PFSK-1 (cell line): ENCODE data around the gene MTX1.
A peak's percentile ranks its signal among the peaks of the same experiment; 100 is the strongest.

ENCODE experiments used
- FOXP2 ChIP-seq: optimal IDR thresholded peaks from 2 replicates; pipeline ENCODE3; 2011; ENCODE audit warnings: borderline replicate concordance, control low read depth, inconsistent platforms; ENCODE audit not compliant: insufficient read depth; ENCODE audit errors: extremely low read length, extremely low read depth
- POLR2AphosphoS5 ChIP-seq: IDR thresholded peaks from 2 replicates; pipeline ENCODE4 v1.6.1; 2012; ENCODE audit warnings: low read depth, mild to moderate bottlenecking, control low read depth, low read length, moderate library complexity
- SIN3A ChIP-seq: IDR thresholded peaks from 2 replicates; pipeline ENCODE4 v1.6.1; 2012; ENCODE audit warnings: mild to moderate bottlenecking, low read length, moderate library complexity, borderline replicate concordance; ENCODE audit not compliant: insufficient read depth
- TAF1 ChIP-seq: IDR thresholded peaks from 2 replicates; pipeline ENCODE4 v1.6.1; 2012; ENCODE audit warnings: low read length, control low read depth, borderline replicate concordance; ENCODE audit not compliant: insufficient read depth
- TF ChIP-seq, protein P1 (sequence below), 2 experiments: IDR thresholded peaks; 2 replicates each; pipeline versions ENCODE4 v1.6.1 to v1.8.0; 2011 to 2012; ENCODE audit warnings: low read depth in 2 of 2, low read length in 2 of 2, control low read depth in 1 of 2, inconsistent platforms in 1 of 2, mild to moderate bottlenecking in 1 of 2, moderate library complexity in 1 of 2; ENCODE audit not compliant: insufficient read depth in 1 of 2

The MTX1 gene

DNA sequence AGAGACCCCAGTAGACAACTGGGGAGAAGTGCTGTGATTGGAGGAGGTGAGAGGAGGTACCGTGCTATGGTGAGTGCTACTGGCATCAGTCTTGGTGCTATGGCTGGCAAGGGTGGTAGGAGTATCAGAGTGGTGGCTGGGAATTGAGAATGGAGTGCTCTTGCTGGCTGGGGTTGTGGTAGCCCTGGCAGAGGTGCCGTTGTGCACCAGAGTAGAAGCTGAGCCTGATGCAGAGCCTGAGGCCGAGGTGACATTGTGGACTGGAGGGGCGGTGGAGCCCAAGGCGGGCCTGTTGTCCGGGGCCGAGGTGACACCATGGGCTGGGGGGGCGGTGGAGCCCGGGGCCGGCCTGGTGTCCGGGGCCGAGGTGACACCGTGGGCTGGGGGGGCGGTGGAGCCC lies 20.2 kb upstream of the MTX1 start:
- TF ChIP-seq, protein P1, sequence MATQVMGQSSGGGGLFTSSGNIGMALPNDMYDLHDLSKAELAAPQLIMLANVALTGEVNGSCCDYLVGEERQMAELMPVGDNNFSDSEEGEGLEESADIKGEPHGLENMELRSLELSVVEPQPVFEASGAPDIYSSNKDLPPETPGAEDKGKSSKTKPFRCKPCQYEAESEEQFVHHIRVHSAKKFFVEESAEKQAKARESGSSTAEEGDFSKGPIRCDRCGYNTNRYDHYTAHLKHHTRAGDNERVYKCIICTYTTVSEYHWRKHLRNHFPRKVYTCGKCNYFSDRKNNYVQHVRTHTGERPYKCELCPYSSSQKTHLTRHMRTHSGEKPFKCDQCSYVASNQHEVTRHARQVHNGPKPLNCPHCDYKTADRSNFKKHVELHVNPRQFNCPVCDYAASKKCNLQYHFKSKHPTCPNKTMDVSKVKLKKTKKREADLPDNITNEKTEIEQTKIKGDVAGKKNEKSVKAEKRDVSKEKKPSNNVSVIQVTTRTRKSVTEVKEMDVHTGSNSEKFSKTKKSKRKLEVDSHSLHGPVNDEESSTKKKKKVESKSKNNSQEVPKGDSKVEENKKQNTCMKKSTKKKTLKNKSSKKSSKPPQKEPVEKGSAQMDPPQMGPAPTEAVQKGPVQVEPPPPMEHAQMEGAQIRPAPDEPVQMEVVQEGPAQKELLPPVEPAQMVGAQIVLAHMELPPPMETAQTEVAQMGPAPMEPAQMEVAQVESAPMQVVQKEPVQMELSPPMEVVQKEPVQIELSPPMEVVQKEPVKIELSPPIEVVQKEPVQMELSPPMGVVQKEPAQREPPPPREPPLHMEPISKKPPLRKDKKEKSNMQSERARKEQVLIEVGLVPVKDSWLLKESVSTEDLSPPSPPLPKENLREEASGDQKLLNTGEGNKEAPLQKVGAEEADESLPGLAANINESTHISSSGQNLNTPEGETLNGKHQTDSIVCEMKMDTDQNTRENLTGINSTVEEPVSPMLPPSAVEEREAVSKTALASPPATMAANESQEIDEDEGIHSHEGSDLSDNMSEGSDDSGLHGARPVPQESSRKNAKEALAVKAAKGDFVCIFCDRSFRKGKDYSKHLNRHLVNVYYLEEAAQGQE (IDR thresholded peaks at IDR 0.05; ENCODE audit: insufficient read depth in 1 of 2, low read depth in 2 of 2, low read length in 2 of 2) = no peak
- TF ChIP-seq SIN3A = no peak
- no peak for TF ChIP-seq POLR2AphosphoS5
- TF ChIP-seq FOXP2 = no peak
- no peak for TF ChIP-seq TAF1

DNA sequence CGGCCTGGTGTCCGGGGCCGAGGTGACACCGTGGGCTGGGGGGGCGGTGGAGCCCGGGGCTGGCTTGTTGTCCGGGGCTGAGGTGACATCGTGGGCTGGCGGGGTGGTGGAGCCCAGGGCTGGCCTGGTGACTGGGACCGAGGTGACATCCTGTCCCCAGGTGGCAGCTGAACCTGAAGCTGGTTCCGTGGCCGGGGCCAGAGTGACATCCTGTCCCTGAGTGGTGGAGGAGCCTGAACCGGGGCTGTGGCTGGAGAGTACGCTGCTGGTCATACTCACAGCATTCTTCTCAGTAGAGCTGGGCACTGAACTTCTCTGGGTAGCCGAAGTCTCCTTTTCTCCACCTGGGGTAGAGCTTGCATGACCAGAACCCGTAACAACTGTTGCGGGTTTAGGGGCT lies 16.6 kb upstream of the MTX1 start:
- no peak for TF ChIP-seq FOXP2
- no peak for TF ChIP-seq SIN3A
- no peak for TF ChIP-seq POLR2AphosphoS5
- TF ChIP-seq, protein P1 (IDR thresholded peaks at IDR 0.05; ENCODE audit: insufficient read depth in 1 of 2, low read depth in 2 of 2, low read length in 2 of 2) = no peak
- no peak for TF ChIP-seq TAF1

DNA sequence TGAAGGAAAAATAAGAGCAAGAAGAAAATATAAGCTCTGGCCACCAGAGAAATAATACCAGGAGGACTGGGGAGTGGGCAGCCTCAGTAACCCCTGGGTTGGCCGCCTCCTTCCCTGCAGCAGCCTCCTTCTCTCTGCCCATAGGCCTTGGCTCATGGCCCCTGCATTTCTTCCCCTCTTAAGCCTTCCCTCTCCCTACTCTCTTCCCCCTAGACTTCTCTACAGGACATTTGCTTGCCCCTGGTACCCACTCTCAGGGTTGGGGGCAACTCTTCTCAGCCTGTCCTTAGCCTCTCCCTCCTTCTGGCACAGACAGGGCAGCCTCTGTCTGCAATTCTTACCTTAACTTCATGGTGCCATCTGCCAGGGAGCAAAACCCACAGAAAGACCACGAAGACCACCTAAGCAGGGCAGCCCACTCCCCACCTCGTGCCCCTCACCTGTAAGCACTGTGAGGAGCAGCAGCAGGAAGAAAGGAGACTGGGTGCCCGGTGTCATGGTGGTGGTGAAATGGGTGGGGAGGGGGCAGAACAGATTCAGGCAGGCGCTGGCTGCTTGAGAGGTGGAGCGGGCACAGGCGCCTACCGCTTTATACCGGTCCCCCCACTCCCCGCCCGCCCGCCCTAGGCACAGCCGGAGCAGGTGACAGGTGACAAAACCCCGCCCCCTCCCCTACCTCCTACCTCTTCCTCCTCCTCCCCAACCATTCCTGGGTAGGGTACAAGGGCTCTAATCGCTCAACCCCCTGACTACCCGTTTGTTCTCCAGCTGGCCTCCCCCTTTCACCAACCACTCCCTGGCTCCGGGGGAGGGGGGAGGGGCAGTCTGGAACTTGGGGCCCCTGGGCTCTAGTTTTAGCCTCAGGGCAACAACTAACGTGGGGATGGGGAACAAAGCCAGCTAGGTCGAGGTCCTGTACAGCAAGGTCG lies 15.9 kb upstream of the MTX1 start:
- TF ChIP-seq, protein P1 (IDR thresholded peaks at IDR 0.05; ENCODE audit: insufficient read depth in 1 of 2, low read depth in 2 of 2, low read length in 2 of 2) = no peak
- no peak for TF ChIP-seq TAF1
- no peak for TF ChIP-seq FOXP2
- no peak for TF ChIP-seq SIN3A
- no peak for TF ChIP-seq POLR2AphosphoS5

DNA sequence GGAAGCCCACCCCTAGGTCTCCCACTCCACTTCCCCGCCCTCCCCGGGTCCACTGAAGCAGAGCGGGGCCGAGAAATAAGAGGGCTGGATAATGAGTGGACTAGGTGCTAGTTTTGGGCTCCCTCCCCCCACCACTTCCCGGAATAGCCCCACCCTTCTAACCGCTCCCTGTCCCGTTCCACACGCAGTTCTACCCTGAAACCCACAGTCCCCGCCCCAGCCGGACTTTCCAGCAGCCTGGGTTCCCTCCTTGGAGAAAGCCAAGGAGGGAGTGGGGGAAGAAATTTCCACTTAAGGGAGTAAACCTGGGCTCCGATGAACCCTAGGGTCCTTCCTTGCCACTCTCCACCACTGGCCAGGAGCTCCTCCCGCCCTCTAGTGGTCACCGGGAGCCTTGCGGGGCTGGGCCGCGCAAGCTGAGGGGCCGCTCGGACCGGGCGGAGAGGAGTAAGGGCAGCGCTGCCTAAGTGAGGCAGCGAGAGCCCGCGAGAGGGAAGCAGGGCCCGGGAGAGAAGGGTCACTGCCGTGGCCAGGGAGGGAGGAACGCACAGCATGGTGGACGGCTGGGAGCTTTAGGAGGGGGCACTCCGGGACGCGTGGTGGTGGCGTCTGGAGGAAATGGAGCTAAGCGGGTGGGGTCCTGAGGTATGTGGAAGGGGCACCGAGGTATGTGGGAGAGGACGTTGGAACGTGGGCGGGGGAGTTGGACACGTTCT lies 15.1 kb upstream of the MTX1 start:
- TF ChIP-seq FOXP2 = no peak
- peak; percentile 63; the same call in 1 of the 2 replicates for TF ChIP-seq POLR2AphosphoS5

DNA sequence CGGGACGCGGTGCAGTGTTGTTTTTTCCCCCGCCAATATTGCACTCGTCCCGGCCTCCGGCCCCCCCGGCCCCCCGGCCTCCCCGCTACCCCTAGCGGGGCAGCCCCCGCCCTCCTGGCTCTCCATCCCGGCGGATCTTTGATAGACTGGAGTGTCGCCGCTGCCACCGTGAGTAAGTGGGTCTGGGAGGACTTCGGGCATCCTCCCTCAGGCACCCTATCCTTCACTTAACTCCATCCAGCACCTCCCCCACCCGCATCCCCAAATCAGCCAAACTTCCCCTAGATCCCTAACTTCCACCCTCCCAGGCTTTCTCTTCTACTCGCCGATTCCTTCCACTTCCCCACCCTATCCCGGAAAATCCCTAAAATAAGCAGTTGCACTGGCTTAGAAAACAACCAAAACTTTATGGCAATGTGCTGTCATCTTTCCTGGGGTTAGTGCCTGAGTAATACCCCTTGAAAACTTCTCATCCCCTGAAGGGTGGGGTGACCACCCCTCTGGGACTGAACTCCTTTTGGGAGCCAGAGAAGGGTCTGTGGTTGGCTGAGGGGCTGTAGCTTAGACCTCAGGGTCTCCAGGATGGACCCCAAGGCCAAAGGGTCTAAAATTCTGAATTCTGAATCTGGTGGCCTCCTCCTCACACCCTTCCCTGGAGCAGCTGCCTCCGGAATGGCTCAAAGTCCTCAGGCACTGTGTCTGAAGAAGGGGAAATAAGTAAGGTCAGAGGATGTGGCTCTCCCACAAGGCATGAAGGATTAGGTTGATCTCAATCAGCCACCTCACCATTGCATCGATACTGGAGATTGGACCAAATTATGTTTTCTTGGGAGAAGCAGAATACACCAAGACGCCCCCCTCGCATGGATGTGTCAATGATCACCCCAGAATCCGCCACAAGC lies 13.0 kb upstream of the MTX1 start:
- TF ChIP-seq FOXP2 (no peak), TAF1 (no peak), SIN3A (no peak), POLR2AphosphoS5 (no peak)
- TF ChIP-seq, protein P1 (IDR thresholded peaks at IDR 0.05; ENCODE audit: insufficient read depth in 1 of 2, low read depth in 2 of 2, low read length in 2 of 2) = no peak
